Smooth muscle cell (in vitro differentiated cells): ENCODE results near the gene NT5DC2. TPM values are rescaled to one million over a fixed set of nuclear protein-coding genes. Genes with fewer than 3 reads are reported as not detected.

Experiments used
- DNase-seq: peaks from one replicate; lab custom pipeline; 2025; ENCODE audit not compliant: unreplicated experiment; lab: John Stamatoyannopoulos, UW
- H2AFZ ChIP-seq: fragments of 200-600 bp; sonication (generic); 2 replicates; pipeline ENCODE4 v1.6.0; 2016; ENCODE audit warnings: antibody characterized with exemption, low read depth, mild to moderate bottlenecking
- H3F3A ChIP-seq: fragments of 200-600 bp; sonication (generic); 2 replicates; pipeline ENCODE4 v1.6.0; 2017; ENCODE audit warnings: antibody characterized with exemption, low read depth
- H3K27ac ChIP-seq: fragments of 200-600 bp; sonication (generic); 2 replicates; pipeline ENCODE4 v1.5.1; 2016; ENCODE audit warnings: low read depth, mild to moderate bottlenecking
- H3K27me3 ChIP-seq: fragments of 200-600 bp; sonication (generic); 2 replicates; pipeline ENCODE4 v1.6.1; 2016; ENCODE audit warnings: low read depth, mild to moderate bottlenecking
- H3K36me3 ChIP-seq: fragments of 200-600 bp; sonication (generic); 2 replicates; pipeline ENCODE4 v1.5.1; 2016; ENCODE audit warnings: low read depth
- H3K4me1 ChIP-seq: fragments of 200-600 bp; sonication (generic); 2 replicates; pipeline ENCODE4 v1.5.1; 2016; ENCODE audit warnings: low read depth
- H3K4me2 ChIP-seq: fragments of 200-600 bp; sonication (generic); 2 replicates; pipeline ENCODE4 v1.6.0; 2016; ENCODE audit warnings: mild to moderate bottlenecking
- H3K4me3 ChIP-seq: fragments of 200-600 bp; sonication (generic); 2 replicates; pipeline ENCODE4 v1.5.1; 2016; ENCODE audit warnings: mild to moderate bottlenecking
- H3K79me2 ChIP-seq: fragments of 200-600 bp; sonication (generic); 2 replicates; pipeline ENCODE4 v1.6.0; 2016; ENCODE audit warnings: low read depth, mild to moderate bottlenecking
- H3K9ac ChIP-seq: fragments of 200-600 bp; sonication (generic); 2 replicates; pipeline ENCODE4 v1.6.0; 2016; ENCODE audit warnings: low read depth
- H3K9me3 ChIP-seq: fragments of 200-600 bp; sonication (generic); replicated peaks from 2 replicates; pipeline ENCODE4 v1.5.1; 2016; ENCODE audit warnings: low read depth
- H4K20me1 ChIP-seq: fragments of 200-600 bp; sonication (generic); 2 replicates; pipeline ENCODE4 v1.6.0; 2016; ENCODE audit warnings: low read depth
- CTCF ChIP-seq: fragments of 200-600 bp; sonication (generic); IDR thresholded peaks from 2 replicates; pipeline ENCODE4 v1.5.1; 2017; ENCODE audit warnings: borderline replicate concordance, mild to moderate bottlenecking, antibody characterized with exemption; ENCODE audit not compliant: insufficient read depth, poor library complexity, severe bottlenecking
- WGBS: methylation state at CpG from one replicate; pipeline ENCODE4 v1.1.7; 2016; ENCODE audit warnings: low lambda C conversion rate; 5-methylcytosine and 5-hydroxymethylcytosine counted together
- polyA plus RNA-seq: library from polyadenylated mRNA; unstranded; fragments of >200 nt; fragmentation: Nextera tagmentation; extraction: Ambion mirVana; gene quantifications from 2 replicates; pipeline ENCODE4 v1.2.1, GENCODE V29; 2016
- total RNA-seq: library from RNA; depleted of rRNA; stranded (reverse); fragments of >200 nt; gene quantifications from 2 replicates; pipeline ENCODE4 v1.2.3, GENCODE V29; 2014

Gene NT5DC2
- total and polyA plus RNA-seq, 2 experiments from 2014 or later = 156 to 248 TPM

- H3K27me3 ChIP-seq = peaks cover 6% of the 10 kb centered on the region
- H3K27ac ChIP-seq = no peak overlapping the region
- H3K79me2 ChIP-seq = no peaks in the 10 kb centered on the region
- no peak overlapping the region for H3K4me2 ChIP-seq
- no peaks in the 10 kb centered on the region for H3F3A ChIP-seq
- no peak for TF ChIP-seq CTCF
- no peak overlapping the region for H3K9ac ChIP-seq
- H3K4me3 ChIP-seq = no peak overlapping the region
- DNase-seq = no peak
- WGBS = 84% methylated on average over 17 of the region's 17 CpGs
- H3K36me3 ChIP-seq = no peaks in the 10 kb centered on the region
- no peak overlapping the region for H2AFZ ChIP-seq
- H3K4me1 ChIP-seq = no peaks in the 10 kb centered on the region
- H4K20me1 ChIP-seq = no peaks in the 10 kb centered on the region
- no peaks in the 10 kb centered on the region for H3K9me3 ChIP-seq
These were observed 20.9 kb downstream of the NT5DC2 start for GRCh38 chr3:52512727-52513126.

GRCh38 chr3:52512105-52512504 is 21.6 kb downstream of the NT5DC2 start:
- whole genome bisulfite sequencing = 75% methylated on average over 8 of the region's 8 CpGs
- Histone ChIP-seq H3K9me3 (no peaks in the 10 kb centered on the region), H3K27me3 (peaks cover 6% of the 10 kb centered on the region), H4K20me1 (peaks cover under 1% of the 10 kb centered on the region), H3K4me1 (no peaks in the 10 kb centered on the region), H3K9ac (no peak overlapping the region), H3F3A (no peaks in the 10 kb centered on the region), H3K36me3 (no peaks in the 10 kb centered on the region), H3K4me2 (no peak overlapping the region), H2AFZ (no peak overlapping the region), H3K27ac (no peak overlapping the region), H3K4me3 (no peak overlapping the region), H3K79me2 (no peaks in the 10 kb centered on the region)
- TF ChIP-seq CTCF = no peak
- no peak for DNase-seq

GRCh38 chr3:52511509-52511908 is 22.1 kb downstream of the NT5DC2 start:
- Histone ChIP-seq H3K4me3 (no peak overlapping the region), H3K27me3 (peaks cover 6% of the 10 kb centered on the region)
- DNase-seq = no peak

More at GRCh38 chr3:52511509-52511908, 22.1 kb downstream of the NT5DC2 start:
- Histone ChIP-seq H3K4me2 (no peak overlapping the region), H3K9me3 (no peaks in the 10 kb centered on the region), H3K4me1 (no peaks in the 10 kb centered on the region), H3K36me3 (no peaks in the 10 kb centered on the region), H3K9ac (no peak overlapping the region), H3F3A (no peaks in the 10 kb centered on the region), H3K79me2 (no peaks in the 10 kb centered on the region), H2AFZ (no peak overlapping the region), H3K27ac (no peak overlapping the region), H4K20me1 (peaks cover 3% of the 10 kb centered on the region)
- no peak for TF ChIP-seq CTCF
- 84% methylated on average over 7 of the region's 7 CpGs for WGBS
